Transverse colon (tissue), 4 donors: ENCODE results near the gene SHMT1. TPM values are rescaled to one million over a fixed set of nuclear protein-coding genes. Genes with fewer than 3 reads are reported as not detected.
"Not testable (repeated sequence)": the region's sequence is repeated elsewhere in the genome, so short reads cannot be mapped to it uniquely, and the experiment has no call there.

Experiments
- DNase-seq: peaks from one replicate; pipeline ENCODE4 v3.0.0-alpha.2; 2019
- H3K27ac ChIP-seq, 4 donors: fragments of 200-600 bp; sonication (generic); 2 replicates each; pipeline ENCODE4 v1.5.1; 2016 to 2018; ENCODE audit warnings: inconsistent platforms in 4 of 4
- H3K27me3 ChIP-seq: fragments of 200-600 bp; sonication (generic); 2 replicates; pipeline ENCODE4 v1.5.1; 2017; ENCODE audit warnings: inconsistent platforms
- H3K36me3 ChIP-seq, 4 donors: fragments of 200-600 bp; sonication (generic); 2 replicates each; pipeline ENCODE4 v1.5.1; 2017 to 2019; ENCODE audit warnings: inconsistent platforms in 4 of 4
- H3K4me1 ChIP-seq, 4 donors: fragments of 200-600 bp; sonication (generic); 2 replicates each; pipeline ENCODE4 v1.5.1; 2017 to 2020; ENCODE audit warnings: inconsistent platforms in 4 of 4
- H3K4me3 ChIP-seq, 4 donors: fragments of 200-600 bp; sonication (generic); 1 replicate in 1 of 4; 2 replicates in 3 of 4; pipeline versions ENCODE4 v1.5.1 to v1.6.1; 2017 to 2019; ENCODE audit warnings: inconsistent platforms in 4 of 4
- H3K9me3 ChIP-seq, 2 donors: fragments of 200-600 bp; sonication (generic); 2 replicates each; pipeline ENCODE4 v1.5.1; 2017 to 2019; ENCODE audit warnings: inconsistent platforms in 2 of 2
- EP300 ChIP-seq: sonication (generic); formaldehyde crosslinking; IDR thresholded peaks from one replicate; pipeline ENCODE4 v1.6.1; 2017; ENCODE audit warnings: antibody characterized with exemption, low read depth
- POLR2A ChIP-seq: fragments of 450-650 bp; IDR thresholded peaks from one replicate; pipeline ENCODE4 v1.6.1; 2016; ENCODE audit warnings: antibody characterized with exemption, mild to moderate bottlenecking, moderate library complexity
- POLR2AphosphoS5 ChIP-seq, 3 donors: sonication (generic); formaldehyde crosslinking; IDR thresholded peaks; one replicate each; pipeline ENCODE4 v1.6.1; 2016; ENCODE audit warnings: antibody characterized with exemption in 3 of 3
- WGBS, 2 donors: methylation state at CpG; one replicate each; pipeline ENCODE4 v1.1.5; 2018; ENCODE audit warnings: low coverage in 1 of 2; 5-methylcytosine and 5-hydroxymethylcytosine counted together
- in situ Hi-C, 4 donors: fragments of 200-750 bp; cut with MboI; loops; one replicate each; pipeline versions ENCODE4 v1.15.0 to v1.15.1; 2017; ENCODE audit warnings: low sequenced_read_pairs in 3 of 4, low pct_ligation_motif_present in 1 of 4, low pct_unique_long_range_greater_than_20kb in 1 of 4
- intact Hi-C: fragments of 100-400 bp; cut with DNase I; formaldehyde crosslinking; loops from one replicate; pipeline ENCODE4 v1.15.1; 2023; ENCODE audit warnings: low total_unique reads
- total RNA-seq, 4 donors: library from RNA; depleted of rRNA; stranded (reverse); fragments of >200 nt; gene quantifications; one replicate each; pipeline ENCODE4 v1.1.0, GENCODE V29; 2016
- TF ChIP-seq, protein P1 (sequence below), 5 experiments: fragments of 200-600 bp in 3 of 5; fragments of 450-650 bp in 2 of 5; sonication (generic) in 3 of 5; IDR thresholded peaks; 1 replicate in 2 of 5; 2 replicates in 3 of 5; pipeline ENCODE4 v1.5.1; 2016 to 2017; ENCODE audit warnings: antibody characterized with exemption in 5 of 5, inconsistent platforms in 3 of 5, mild to moderate bottlenecking in 2 of 5, moderate library complexity in 1 of 5

The SHMT1 gene
- total RNA-seq, 4 donors from 2014 or later, result 29.2 to 49.4 (median 38.5) TPM

- Histone ChIP-seq H3K36me3 (peaks cover 0 to 8% (median 0%) of the 10 kb centered on the region in 4 donors), H3K27ac (peak overlapping the region; percentile 93 to 98 (median 94)), H3K9me3 (no peaks in the 10 kb centered on the region), H3K4me1 (peaks cover 44 to 76% (median 67%) of the 10 kb centered on the region in 4 donors), H3K4me3 (peak overlapping the region; percentile 74 to 97 (median 87)), H3K27me3 (no peaks in the 10 kb centered on the region)
- in situ Hi-C loops, result no loop called here
- DNase-seq, result peak; percentile 23
- 12% methylated on average over 18 of the region's 18 CpGs; no CpG with 5 or more reads in 1 of the 2 donors for WGBS, 2 donors
- TF ChIP-seq POLR2AphosphoS5 (IDR thresholded peaks at IDR 0.05) (no peak), EP300 (no peak), POLR2A (no peak)
- TF ChIP-seq, protein P1, sequence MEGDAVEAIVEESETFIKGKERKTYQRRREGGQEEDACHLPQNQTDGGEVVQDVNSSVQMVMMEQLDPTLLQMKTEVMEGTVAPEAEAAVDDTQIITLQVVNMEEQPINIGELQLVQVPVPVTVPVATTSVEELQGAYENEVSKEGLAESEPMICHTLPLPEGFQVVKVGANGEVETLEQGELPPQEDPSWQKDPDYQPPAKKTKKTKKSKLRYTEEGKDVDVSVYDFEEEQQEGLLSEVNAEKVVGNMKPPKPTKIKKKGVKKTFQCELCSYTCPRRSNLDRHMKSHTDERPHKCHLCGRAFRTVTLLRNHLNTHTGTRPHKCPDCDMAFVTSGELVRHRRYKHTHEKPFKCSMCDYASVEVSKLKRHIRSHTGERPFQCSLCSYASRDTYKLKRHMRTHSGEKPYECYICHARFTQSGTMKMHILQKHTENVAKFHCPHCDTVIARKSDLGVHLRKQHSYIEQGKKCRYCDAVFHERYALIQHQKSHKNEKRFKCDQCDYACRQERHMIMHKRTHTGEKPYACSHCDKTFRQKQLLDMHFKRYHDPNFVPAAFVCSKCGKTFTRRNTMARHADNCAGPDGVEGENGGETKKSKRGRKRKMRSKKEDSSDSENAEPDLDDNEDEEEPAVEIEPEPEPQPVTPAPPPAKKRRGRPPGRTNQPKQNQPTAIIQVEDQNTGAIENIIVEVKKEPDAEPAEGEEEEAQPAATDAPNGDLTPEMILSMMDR (IDR thresholded peaks at IDR 0.05), result no peak
- intact Hi-C loops, result no loop called here
Measured at GRCh38 chr17:18315562-18315922, 47.8 kb downstream of the SHMT1 start.

GRCh38 chr17:18314731-18315561, 48.4 kb downstream of the SHMT1 start, which contains the start of the genes SMCR8 and TOP3A:
TSS of gene SMCR8 (plus strand) at chr17:18315293. CDS start at chr17:18315790, 497 bp downstream.
TSS of gene TOP3A (minus strand) at chr17:18314994. CDS start at chr17:18314778, 216 bp downstream.
- Histone ChIP-seq H3K4me3 (peak within 1 kb of the TSS; percentile 74 to 97 (median 87)), H3K4me1 (peaks cover 44 to 70% (median 63%) of the 10 kb centered on the region in 4 donors), H3K9me3 (no peaks in the 10 kb centered on the region), H3K27ac (peak within 1 kb of the TSS; percentile 93 to 98 (median 94)), H3K36me3 (peaks cover 0 to 8% (median 0%) of the 10 kb centered on the region in 4 donors), H3K27me3 (no peaks in the 10 kb centered on the region)
- intact Hi-C loops, result no loop called here
- peak; percentile 61 to 86 (median 84) for TF ChIP-seq POLR2AphosphoS5 (IDR thresholded peaks at IDR 0.05)
- TF ChIP-seq POLR2A, result peak; percentile 72
- TF ChIP-seq, protein P1 (IDR thresholded peaks at IDR 0.05), result peak in 2 of 5 experiments; percentile 11 to 48
- peak; percentile 34 for TF ChIP-seq EP300
- peak; percentile 98 for DNase-seq
- in situ Hi-C loops, result no loop called here
- WGBS, 2 donors, result 0 to 1% methylated on average over 8 to 62 of the region's 78 CpGs

GRCh38 chr17:18314059-18314730, 49.2 kb downstream of the SHMT1 start:
- 0% methylated on average over 1 to 37 of the region's 39 CpGs for WGBS, 2 donors
- intact Hi-C loops, result no loop called here
- Histone ChIP-seq H3K4me1 (peaks cover 41 to 63% (median 55%) of the 10 kb centered on the region in 4 donors), H3K4me3 (peak overlapping the region; percentile 29 to 97 (median 87)), H3K27me3 (no peaks in the 10 kb centered on the region), H3K9me3 (no peaks in the 10 kb centered on the region), H3K36me3 (peaks cover 0 to 8% (median 0%) of the 10 kb centered on the region in 4 donors), H3K27ac (peak overlapping the region; percentile 93 to 98 (median 94))
- in situ Hi-C loops, result no loop called here
- TF ChIP-seq, protein P1 (IDR thresholded peaks at IDR 0.05), result no peak
- TF ChIP-seq EP300 (no peak), POLR2A (no peak), POLR2AphosphoS5 (IDR thresholded peaks at IDR 0.05) (no peak)
- no peak for DNase-seq

GRCh38 chr17:18309202-18309601, 54.1 kb downstream of the SHMT1 start:
- H3K27me3 ChIP-seq, result no peaks in the 10 kb centered on the region
- peaks cover 10 to 24% (median 17%) of the 10 kb centered on the region in 4 donors for H3K4me1 ChIP-seq
- WGBS, 2 donors, result 92 to 94% methylated on average over 4 of the region's 4 CpGs
- H3K27ac ChIP-seq, result no peak overlapping the region
- H3K9me3 ChIP-seq, result no peaks in the 10 kb centered on the region
- in situ Hi-C loops (loop anchor here in 1 of 4 donors (10.0 kb wide), 1 partner anchor 94 kb away; no protein-coding TSS in a partner anchor), intact Hi-C loops (no loop called here)
- H3K4me3 ChIP-seq, result no peak overlapping the region
- no peak for DNase-seq
- no peak for TF ChIP-seq POLR2AphosphoS5 (IDR thresholded peaks at IDR 0.05)
- TF ChIP-seq POLR2A, result no peak
- TF ChIP-seq, protein P1 (IDR thresholded peaks at IDR 0.05), result no peak
- TF ChIP-seq EP300, result no peak
- peaks cover 0 to 38% (median 13%) of the 10 kb centered on the region in 4 donors for H3K36me3 ChIP-seq

DNA sequence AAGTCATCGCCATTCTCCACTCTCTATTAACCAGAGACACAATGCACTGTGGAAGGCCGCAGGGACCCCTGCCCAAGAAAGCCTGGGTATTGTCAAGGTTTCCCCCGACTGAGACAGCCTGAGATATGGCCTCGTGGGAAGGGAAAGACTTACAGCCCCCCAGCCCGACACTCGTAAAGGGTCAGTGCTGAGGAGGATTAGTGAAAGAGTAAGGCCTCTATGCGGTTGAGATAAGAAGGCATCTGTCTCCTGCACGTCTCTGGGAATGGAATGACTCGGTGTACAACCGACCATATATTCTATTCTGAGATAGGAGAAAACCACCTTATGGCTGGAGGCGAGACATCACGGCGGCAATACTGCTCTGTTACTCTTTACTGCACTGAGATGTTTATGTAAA, 60.1 kb downstream of the SHMT1 start:
- H3K9me3 ChIP-seq, H3K27me3 ChIP-seq, intact Hi-C loops, H3K4me1 ChIP-seq, H3K4me3 ChIP-seq, DNase-seq, H3K27ac ChIP-seq: not testable (repeated sequence)
- H3K36me3 ChIP-seq, result peaks cover 0 to 68% (median 28%) of the 10 kb centered on the region in 4 donors
- in situ Hi-C loops, result loop anchor here in 1 of 4 donors (10.0 kb wide), 1 partner anchor 88 kb away; no protein-coding TSS in a partner anchor
- WGBS, 2 donors, result 78 to 100% methylated on average over 4 to 13 of the region's 13 CpGs
